Activated T-cell treated with anti-CD3 and anti-CD28 coated beads for 1 hour (primary cell): ENCODE results near the gene EIPR1.
"Not testable (repeated sequence)": the region's sequence is repeated elsewhere in the genome, so short reads cannot be mapped to it uniquely, and the experiment has no call there.

Source experiments
- DNase-seq: peaks from one replicate; pipeline ENCODE4 v3.0.0-alpha.2; 2020; ENCODE audit warnings: low read depth

Gene EIPR1

DNA sequence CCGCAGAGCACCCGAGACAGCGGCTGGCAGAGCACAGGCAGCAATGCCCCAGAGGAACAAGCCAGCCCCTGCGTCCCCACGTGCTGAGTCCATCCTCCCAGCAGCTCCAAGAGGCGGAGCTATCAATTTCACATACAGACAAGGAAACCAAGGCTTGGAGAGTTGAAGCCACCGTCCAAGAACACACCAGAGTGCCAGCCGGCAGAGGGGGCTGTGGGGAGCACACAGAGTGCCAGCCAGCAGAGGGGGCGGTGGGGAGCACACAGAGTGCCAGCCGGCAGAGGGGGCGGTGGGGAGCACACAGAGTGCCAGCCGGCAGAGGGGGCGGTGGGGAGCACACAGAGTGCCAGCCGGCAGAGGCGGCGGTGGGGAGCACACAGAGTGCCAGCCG, 91.0 kb downstream of the EIPR1 start:
- not testable (repeated sequence) for DNase-seq

GRCh38 chr2:3285901-3286645, 91.5 kb downstream of the EIPR1 start:
- no peak for DNase-seq

GRCh38 chr2:3284657-3285630, 92.7 kb downstream of the EIPR1 start:
- DNase-seq: no peak

DNA sequence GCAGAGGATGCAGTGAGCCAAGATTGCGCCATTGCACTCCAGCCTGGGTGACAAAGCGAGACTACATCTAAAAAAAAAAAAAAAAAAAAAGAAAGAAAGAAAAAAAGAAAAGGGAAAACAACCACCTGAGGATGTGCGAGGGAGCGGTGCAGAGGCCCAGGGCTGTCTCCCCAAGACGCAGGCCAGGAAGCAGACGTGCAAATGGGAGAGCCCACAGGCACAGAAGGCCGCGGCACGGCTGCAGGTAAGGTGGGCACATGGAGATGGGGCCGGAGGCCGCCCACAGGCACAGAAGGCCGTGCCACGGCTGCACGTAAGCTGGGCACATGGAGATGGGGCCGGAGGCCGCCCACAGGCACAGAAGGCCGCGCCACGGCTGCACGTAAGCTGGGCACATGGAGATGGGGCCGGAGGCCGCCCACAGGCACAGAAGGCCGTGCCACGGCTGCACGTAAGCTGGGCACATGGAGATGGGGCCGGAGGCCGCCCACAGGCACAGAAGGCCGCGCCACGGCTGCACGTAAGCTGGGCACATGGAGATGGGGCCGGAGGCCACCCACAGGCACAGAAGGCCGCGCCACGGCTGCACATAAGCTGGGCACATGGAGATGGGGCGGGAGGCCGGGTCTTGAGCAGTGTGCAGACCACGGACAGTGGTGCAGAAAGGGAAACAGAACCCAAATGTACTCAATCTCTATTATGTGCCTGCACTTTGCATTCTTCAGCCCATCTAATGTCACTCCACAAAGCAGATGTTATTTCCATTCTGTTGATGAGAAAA, 93.6 kb downstream of the EIPR1 start:
- not testable (repeated sequence) for DNase-seq

- no peak for DNase-seq
Measured at GRCh38 chr2:3283206-3283605, 94.4 kb downstream of the EIPR1 start.

DNA sequence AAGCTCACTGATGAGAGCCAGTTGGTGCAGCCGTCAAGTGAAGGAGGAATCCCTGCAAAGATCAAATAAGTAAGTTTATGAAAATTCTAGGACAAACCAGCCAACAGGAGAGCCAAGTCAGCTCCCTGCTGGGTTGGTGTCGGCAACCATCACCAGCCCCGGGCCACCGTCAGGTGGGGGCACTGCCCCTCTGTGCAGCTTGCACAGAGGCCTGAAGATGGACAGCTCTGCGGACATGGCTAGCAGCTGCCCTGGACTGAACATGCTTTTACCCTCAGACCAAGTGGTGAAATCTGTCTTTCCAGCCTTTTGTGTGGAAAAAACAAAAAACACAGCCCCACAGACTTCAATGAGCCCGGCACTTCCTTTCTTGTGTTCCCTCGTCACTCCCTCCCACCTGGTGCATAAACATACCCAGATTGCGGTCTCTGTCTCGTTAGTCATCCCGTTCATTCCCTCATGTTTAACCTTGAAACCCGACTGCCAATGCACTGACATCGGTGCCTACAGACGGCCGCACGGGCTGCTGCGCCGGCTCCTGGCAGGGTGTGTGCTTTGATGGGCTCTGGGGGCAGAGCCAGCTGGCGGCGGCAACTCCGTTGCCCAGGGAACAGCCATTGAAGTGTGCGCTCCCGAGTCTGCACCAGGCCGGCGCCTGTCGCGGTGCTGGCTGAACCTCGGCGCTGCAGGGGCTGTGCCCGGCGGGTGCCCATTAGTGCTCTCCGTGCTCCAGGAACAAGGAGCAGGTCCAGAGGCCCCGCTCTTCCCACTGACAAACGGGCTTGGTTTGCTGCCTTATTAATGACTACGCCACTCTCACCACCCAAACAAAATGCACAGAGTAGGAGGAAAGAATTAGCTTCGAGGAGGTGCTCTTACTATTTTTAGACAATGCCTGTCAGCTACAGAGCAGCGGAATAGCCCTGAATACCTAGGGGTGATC, 95.3 kb downstream of the EIPR1 start:
- DNase-seq: no peak

GRCh38 chr2:3280683-3281520, 96.7 kb downstream of the EIPR1 start:
- DNase-seq: no peak

DNA sequence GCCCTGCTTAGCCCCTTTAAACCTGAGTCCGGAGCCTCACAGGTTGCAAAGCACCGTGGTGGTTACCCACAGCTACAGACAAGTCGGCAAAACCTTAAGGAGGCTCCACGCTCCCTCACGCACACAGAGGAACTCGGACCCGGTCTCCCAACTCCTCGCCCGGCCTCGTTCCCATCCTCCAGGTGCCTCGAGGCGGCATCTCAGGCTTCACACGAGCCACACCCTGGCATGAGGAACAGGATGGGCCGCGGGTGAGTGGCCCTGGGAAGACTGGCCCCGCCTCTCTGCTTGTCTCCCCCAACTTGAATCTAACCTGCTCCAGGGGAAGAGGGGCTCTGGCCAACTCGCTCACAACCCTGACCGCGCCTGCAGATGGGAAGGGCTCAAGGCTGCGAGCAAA, 97.4 kb downstream of the EIPR1 start:
- no peak for DNase-seq

DNA sequence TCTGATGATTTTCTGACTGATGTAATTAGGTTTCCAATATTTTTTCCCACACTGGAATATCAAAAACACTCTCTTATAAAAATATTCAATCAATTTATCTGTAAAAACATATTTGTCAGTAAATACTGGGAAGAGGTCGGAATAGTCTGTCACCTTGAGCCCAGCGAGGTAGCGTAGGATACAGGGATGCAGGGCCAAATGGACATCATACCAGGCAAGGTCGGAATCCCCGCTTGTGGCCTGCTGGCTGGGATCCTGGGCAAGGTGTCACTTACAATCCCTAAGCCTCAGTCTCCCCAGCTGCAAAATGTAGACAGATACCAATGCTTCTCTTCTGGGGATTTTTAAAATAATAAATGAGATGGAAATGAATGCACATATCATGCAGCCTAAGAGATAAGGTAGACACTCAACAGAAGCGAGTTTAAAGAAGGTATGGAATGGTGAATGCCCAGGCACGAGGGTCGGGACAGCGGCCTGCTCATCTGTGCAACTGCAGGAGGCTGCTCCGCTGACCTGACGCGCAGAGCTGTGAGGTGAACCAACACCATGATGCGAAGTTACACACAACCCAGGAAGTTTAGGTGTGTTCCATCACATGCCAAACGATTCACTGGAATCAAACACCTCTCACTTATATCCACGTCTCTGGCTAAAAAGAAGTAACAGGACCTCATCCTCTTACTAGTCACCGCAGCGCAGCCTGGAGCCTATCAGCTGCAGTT, 98.2 kb downstream of the EIPR1 start:
- DNase-seq: no peak

DNA sequence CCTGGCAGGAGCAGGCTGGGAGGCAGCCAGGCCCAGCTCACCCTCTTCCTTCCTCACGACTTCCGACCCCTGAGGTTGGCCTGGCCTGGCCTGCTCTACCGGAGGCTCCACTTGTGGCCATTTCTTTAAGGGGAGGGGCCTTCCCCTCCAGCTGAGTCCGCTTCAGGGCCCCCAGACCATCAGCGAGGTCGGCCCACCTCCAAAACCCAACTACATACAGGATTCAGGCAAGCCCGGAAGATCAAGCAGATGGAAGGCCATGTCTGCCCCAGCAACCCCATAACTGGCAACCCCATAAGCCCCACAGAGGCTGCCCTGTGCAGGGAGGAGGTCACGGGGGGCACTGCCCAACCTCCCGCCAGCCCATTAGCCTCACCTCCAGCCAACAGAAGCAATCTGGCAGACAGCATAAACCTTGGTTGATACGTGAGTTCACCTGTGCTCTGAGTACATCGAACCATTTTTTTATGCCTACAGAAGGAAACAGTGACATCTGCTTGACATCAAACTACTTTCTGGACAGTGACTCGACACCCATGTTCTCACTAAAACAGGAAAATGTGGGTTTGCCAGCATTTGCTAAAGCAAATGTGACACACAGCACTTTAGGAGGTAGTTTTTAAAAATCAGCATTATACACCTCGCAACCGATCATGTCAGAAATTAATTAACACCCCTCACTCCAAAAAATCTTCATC, 98.9 kb downstream of the EIPR1 start:
- no peak for DNase-seq

GRCh38 chr2:3277748-3278520, 99.7 kb downstream of the EIPR1 start:
- no peak for DNase-seq

DNA sequence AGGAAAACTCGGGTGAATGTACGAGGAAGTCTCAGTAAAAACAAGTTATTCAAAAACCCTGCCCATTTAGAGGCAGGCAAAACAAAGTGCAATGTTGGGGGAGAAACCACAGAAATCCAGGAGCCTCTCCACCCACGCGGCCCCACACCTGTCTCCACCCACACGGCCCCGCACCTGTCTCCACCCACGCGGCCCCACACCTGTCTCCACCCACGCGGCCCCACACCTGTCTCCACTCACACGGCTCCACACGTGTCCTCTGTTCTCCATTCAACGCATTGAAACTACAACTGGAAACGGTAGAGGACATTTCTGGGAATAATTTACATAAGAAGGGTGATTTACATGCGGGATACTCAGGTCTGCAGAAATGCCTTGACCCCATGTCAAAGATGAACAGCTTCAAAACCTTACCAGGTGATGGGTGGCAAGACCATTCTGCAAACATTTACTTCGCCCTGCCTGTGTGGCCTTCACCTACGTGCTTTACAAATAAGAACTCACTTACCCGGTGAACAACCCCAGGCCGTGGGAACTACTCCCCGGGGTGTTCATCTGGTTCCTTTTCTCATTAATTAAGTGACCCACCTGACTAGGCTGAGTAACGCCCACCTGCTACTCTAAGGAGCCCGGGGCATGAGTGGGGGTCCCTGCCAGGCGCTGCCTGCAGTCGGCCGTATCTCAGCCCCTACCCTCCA, 100.4 kb downstream of the EIPR1 start:
- DNase-seq: no peak

GRCh38 chr2:3272761-3273160, 104.9 kb downstream of the EIPR1 start:
- DNase-seq: no peak

DNA sequence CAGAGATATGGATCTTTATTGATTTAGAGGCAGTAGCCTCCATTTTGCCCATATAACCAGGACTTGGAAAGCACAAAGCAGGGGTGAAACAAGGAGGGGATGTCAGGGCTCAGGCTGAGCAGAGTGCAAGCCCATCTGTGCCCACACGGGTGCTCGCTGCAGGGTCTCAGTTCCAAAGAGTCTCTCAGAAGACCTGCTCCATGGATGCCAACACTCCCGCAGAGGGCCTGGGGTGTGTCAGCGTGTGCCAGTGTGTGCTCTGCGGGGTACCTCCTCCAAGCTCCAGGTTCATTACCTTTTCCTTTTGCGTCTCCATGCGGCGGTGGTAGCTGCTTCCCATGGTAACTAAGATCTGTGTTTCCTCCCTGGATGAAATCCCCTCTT, 107.5 kb downstream of the EIPR1 start:
- DNase-seq: no peak

GRCh38 chr2:3269425-3270094, 108.1 kb downstream of the EIPR1 start:
- no peak for DNase-seq

DNA sequence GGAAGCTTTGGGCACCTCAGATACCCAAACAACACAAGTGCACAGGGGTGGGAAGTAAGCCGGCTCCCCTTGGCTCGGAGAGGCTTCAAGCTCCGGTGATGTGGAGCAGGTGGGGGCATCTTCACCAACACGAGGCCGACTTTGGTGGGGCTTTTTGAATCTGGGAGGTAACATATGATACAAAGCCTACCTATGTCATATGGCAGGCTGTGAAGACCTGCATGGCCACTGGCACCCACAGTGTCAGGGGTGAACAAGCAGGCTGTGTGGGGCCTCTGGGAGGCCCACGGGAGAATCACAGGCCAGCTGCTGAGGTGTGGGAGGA, 109.0 kb downstream of the EIPR1 start:
- DNase-seq: no peak
